MM.1S (cell line): ENCODE measurements around the gene PTPRN2.

ENCODE experiments used
- DNase-seq: peaks from one replicate; pipeline ENCODE4 v3.0.0-alpha.2; 2015
- H2AFZ ChIP-seq: fragments of 300-600 bp; sonication (generic); 2 replicates; pipeline ENCODE4 v1.6.0; 2016; ENCODE audit warnings: antibody characterized with exemption, low read length
- H3F3A ChIP-seq: fragments of 300-600 bp; sonication (generic); 2 replicates; pipeline ENCODE4 v1.6.1; 2016; ENCODE audit warnings: mild to moderate bottlenecking, antibody characterized with exemption, low read length, moderate library complexity, mixed read lengths; ENCODE audit not compliant: insufficient read depth
- H3K27ac ChIP-seq: fragments of 300-600 bp; sonication (generic); 2 replicates; pipeline ENCODE4 v1.5.1; 2016; ENCODE audit warnings: mild to moderate bottlenecking, low read length
- H3K27me3 ChIP-seq: fragments of 300-600 bp; sonication (generic); replicated peaks from 2 replicates; pipeline ENCODE4 v1.6.0; 2016; ENCODE audit warnings: low read length; ENCODE audit not compliant: insufficient read depth
- H3K36me3 ChIP-seq: fragments of 300-600 bp; sonication (generic); replicated peaks from 2 replicates; pipeline ENCODE4 v1.6.1; 2016; ENCODE audit warnings: mild to moderate bottlenecking, low read length, mixed read lengths; ENCODE audit not compliant: insufficient read depth
- H3K4me1 ChIP-seq: fragments of 300-600 bp; sonication (generic); 2 replicates; pipeline ENCODE4 v1.6.1; 2016; ENCODE audit warnings: low read length, mixed read lengths
- H3K4me2 ChIP-seq: fragments of 300-600 bp; sonication (generic); 2 replicates; pipeline ENCODE4 v1.6.0; 2016; ENCODE audit warnings: low read depth, low read length
- H3K4me3 ChIP-seq: fragments of 300-600 bp; sonication (generic); 2 replicates; pipeline ENCODE4 v1.5.1; 2016; ENCODE audit warnings: low read length, mixed read lengths
- H3K79me2 ChIP-seq: fragments of 300-600 bp; sonication (generic); 2 replicates; pipeline ENCODE4 v1.6.1; 2016; ENCODE audit warnings: mixed run types, low read length, mixed read lengths
- H3K9ac ChIP-seq: fragments of 300-600 bp; sonication (generic); 2 replicates; pipeline ENCODE4 v1.6.1; 2016; ENCODE audit warnings: low read length, mixed read lengths
- H3K9me2 ChIP-seq: fragments of 300-600 bp; sonication (generic); replicated peaks from 2 replicates; pipeline ENCODE4 v1.6.1; 2016; ENCODE audit warnings: mild to moderate bottlenecking, low read length, mixed read lengths; ENCODE audit not compliant: insufficient read depth
- H3K9me3 ChIP-seq: fragments of 300-600 bp; sonication (generic); replicated peaks from 2 replicates; pipeline ENCODE4 v1.6.1; 2016; ENCODE audit warnings: mild to moderate bottlenecking, low read length, mixed read lengths; ENCODE audit not compliant: insufficient read depth
- H4K20me1 ChIP-seq: fragments of 300-600 bp; sonication (generic); 2 replicates; pipeline ENCODE4 v1.6.1; 2016; ENCODE audit warnings: mild to moderate bottlenecking, low read length, moderate library complexity, mixed read lengths; ENCODE audit not compliant: insufficient read depth
- EZH2 ChIP-seq: fragments of 300-600 bp; sonication (generic); optimal IDR thresholded peaks from 2 replicates; pipeline ENCODE3; 2017; ENCODE audit warnings: low read depth, mild to moderate bottlenecking, antibody characterized with exemption, low read length, mixed read lengths
- EZH2phosphoT487 ChIP-seq: fragments of 300-600 bp; sonication (generic); IDR thresholded peaks from 2 replicates; pipeline ENCODE4 v1.6.1; 2018; ENCODE audit warnings: antibody characterized with exemption, low read length
- TF ChIP-seq, protein P1 (sequence below): fragments of 300-600 bp; sonication (generic); IDR thresholded peaks from 2 replicates; pipeline ENCODE4 v1.5.1; 2016; ENCODE audit warnings: antibody characterized with exemption, low read length, mixed read lengths

PTPRN2 gene

DNA sequence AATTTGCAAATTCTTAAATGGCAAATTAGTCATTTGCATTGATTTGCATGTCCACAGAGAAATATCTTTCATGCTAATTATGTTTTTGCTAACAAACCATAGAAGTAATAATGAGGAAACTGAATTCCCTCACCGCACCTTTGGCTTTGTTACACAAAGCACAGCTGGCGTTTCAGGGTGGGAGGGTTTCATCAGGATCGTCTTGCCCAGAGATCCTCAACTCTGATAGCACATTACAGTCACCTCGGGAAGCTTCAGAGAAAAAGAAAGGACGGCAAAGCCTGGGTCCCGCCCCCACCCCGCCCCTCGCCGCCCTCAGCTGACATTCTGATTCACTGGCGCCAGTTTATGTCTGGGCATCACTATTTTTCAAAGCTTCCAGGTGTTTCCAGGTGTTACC, 119.4 kb downstream of the PTPRN2 start:
- TF ChIP-seq, protein P1, sequence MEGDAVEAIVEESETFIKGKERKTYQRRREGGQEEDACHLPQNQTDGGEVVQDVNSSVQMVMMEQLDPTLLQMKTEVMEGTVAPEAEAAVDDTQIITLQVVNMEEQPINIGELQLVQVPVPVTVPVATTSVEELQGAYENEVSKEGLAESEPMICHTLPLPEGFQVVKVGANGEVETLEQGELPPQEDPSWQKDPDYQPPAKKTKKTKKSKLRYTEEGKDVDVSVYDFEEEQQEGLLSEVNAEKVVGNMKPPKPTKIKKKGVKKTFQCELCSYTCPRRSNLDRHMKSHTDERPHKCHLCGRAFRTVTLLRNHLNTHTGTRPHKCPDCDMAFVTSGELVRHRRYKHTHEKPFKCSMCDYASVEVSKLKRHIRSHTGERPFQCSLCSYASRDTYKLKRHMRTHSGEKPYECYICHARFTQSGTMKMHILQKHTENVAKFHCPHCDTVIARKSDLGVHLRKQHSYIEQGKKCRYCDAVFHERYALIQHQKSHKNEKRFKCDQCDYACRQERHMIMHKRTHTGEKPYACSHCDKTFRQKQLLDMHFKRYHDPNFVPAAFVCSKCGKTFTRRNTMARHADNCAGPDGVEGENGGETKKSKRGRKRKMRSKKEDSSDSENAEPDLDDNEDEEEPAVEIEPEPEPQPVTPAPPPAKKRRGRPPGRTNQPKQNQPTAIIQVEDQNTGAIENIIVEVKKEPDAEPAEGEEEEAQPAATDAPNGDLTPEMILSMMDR, result no peak
- TF ChIP-seq EZH2 (no peak), EZH2phosphoT487 (no peak)

DNA sequence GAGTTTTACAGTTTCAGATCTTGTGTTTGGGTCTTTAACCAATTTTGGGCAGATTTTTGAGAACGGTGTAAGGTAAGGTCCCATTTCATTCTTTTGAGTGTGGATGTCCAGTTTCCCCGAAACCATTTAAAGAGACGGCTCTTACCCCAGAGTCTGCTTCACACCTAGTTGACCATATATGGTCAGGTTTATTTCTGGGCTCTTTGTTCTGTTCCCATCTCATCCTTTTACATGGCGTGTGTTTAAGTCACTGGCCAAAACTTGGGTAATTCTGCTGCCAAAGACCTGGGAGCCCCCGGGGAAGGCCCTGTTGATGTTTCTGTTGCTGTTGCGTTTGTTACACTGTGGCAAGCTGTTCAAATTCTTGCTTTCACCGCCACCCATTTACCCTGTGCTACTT, 120.1 kb downstream of the PTPRN2 start:
- H3K27ac ChIP-seq, result no peak overlapping the region
- DNase-seq, result no peak
- no peak for TF ChIP-seq EZH2phosphoT487
- TF ChIP-seq, protein P1, result no peak
- no peak for TF ChIP-seq EZH2

More for the DNA sequence above, 119.4 kb downstream of the PTPRN2 start:
- DNase-seq, result no peak
- Histone ChIP-seq H3K79me2 (no peaks in the 10 kb centered on the region), H3K9me3 (no peaks in the 10 kb centered on the region), H3K4me3 (no peak overlapping the region), H3F3A (no peaks in the 10 kb centered on the region), H3K4me1 (0 out of 2 replicates have a peak, but pooled peaks cover 5% of the 10 kb centered on the region), H4K20me1 (no peaks in the 10 kb centered on the region), H3K27me3 (peaks cover 65% of the 10 kb centered on the region), H3K9me2 (no peaks in the 10 kb centered on the region), H2AFZ (no peak overlapping the region), H3K36me3 (no peaks in the 10 kb centered on the region), H3K9ac (no peak overlapping the region), H3K4me2 (no peak overlapping the region), H3K27ac (no peak overlapping the region)

DNA sequence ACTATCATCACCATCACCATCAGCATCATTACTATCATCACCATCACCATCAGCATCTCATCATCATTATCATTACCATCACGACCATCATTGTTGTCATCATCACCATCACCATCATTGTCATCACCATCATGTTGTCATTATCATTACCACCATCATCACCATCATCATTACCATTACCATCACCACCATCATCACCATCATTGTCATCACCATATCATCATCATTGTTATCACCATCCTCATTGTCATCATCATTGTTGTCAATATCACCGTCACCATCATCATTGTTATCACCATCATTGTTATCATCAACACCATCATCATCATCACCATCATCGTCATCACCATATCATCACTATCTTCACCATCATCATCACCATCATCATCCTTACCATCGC, 124.3 kb downstream of the PTPRN2 start:
- no peaks in the 10 kb centered on the region for H3K9me3 ChIP-seq

More for the DNA sequence above, 120.1 kb downstream of the PTPRN2 start:
- no peaks in the 10 kb centered on the region for H3K79me2 ChIP-seq
- H3F3A ChIP-seq, result no peaks in the 10 kb centered on the region
- H3K36me3 ChIP-seq, result no peaks in the 10 kb centered on the region
- no peak overlapping the region for H2AFZ ChIP-seq
- no peaks in the 10 kb centered on the region for H3K9me3 ChIP-seq
- H3K27me3 ChIP-seq, result peaks cover 66% of the 10 kb centered on the region
- no peaks in the 10 kb centered on the region for H4K20me1 ChIP-seq
- H3K4me1 ChIP-seq, result no peaks in the 10 kb centered on the region
- H3K4me3 ChIP-seq, result no peak overlapping the region
- no peak overlapping the region for H3K4me2 ChIP-seq
- H3K9ac ChIP-seq, result no peak overlapping the region
- H3K9me2 ChIP-seq, result no peaks in the 10 kb centered on the region

More for the DNA sequence above, 124.3 kb downstream of the PTPRN2 start:
- Histone ChIP-seq H3K36me3 (no peaks in the 10 kb centered on the region), H3F3A (no peaks in the 10 kb centered on the region), H3K4me3 (no peak overlapping the region), H3K4me1 (no peaks in the 10 kb centered on the region), H2AFZ (no peak overlapping the region), H3K4me2 (no peak overlapping the region), H4K20me1 (no peaks in the 10 kb centered on the region), H3K79me2 (no peaks in the 10 kb centered on the region), H3K27ac (no peak overlapping the region), H3K9me2 (no peaks in the 10 kb centered on the region), H3K27me3 (peaks cover 69% of the 10 kb centered on the region), H3K9ac (no peak overlapping the region)
- TF ChIP-seq, protein P1, result no peak
- TF ChIP-seq EZH2 (no peak), EZH2phosphoT487 (no peak)
- DNase-seq, result no peak
